GM12878 (cell line): ENCODE results near the gene S100A12. TPM values are rescaled to one million over a fixed set of nuclear protein-coding genes. Genes with fewer than 3 reads are reported as not detected.
A peak's percentile ranks its signal among the peaks of the same experiment; 100 is the strongest.

Experiments
- ATAC-seq: fragments of 200-7000 bp; cut with Tn5 transposase; 3 replicates; pipeline ENCODE4 v1.9.1; 2020; ENCODE audit warnings: mild to moderate bottlenecking, moderate library complexity
- BruUV-seq: library from RNA; stranded (reverse); fragments of 400-500 nt; replicated peaks from 2 replicates; lab custom pipeline; 2021; lab: Mats Ljungman, UMichigan
- CTCF ChIA-PET: fragments of 300-600 bp; sonication (Branson Sonifier 250); formaldehyde crosslinking; extraction: SDS; loops from one replicate; lab custom pipeline; 2021; ENCODE audit warnings: inconsistent platforms; lab: Yijun Ruan, JAX
- POLR2A ChIA-PET: fragments of 350-600 bp; formaldehyde crosslinking; extraction: SDS; loops from one replicate; lab custom pipeline; 2021; ENCODE audit warnings: inconsistent platforms; lab: Charles Lee
- RAD21 ChIA-PET: fragments of 300-600 bp; sonication (Branson Sonifier 250); formaldehyde crosslinking; loops from one replicate; lab custom pipeline; 2023; ENCODE audit warnings: antibody characterized with exemption; ENCODE audit not compliant: unreplicated experiment; lab: Charles Lee
- SMC1A ChIA-PET: fragments of 300-600 bp; sonication (Branson Sonifier 250); formaldehyde crosslinking; loops from one replicate; lab custom pipeline; 2023; ENCODE audit not compliant: unreplicated experiment, uncharacterized antibody; lab: Charles Lee
- DNase-seq: peaks from one replicate; pipeline ENCODE4 v3.0.0-alpha.2; 2011; ENCODE audit warnings: low read depth, low spot score
- FAIRE-seq: peaks from 3 replicates; lab custom pipeline; 2011; peaks lifted over from hg19 to GRCh38; lab: Jason Lieb, UNC
- H2AFZ ChIP-seq: 2 replicates; pipeline ENCODE4 v1.6.0; 2011; ENCODE audit warnings: low read depth, low read length, control low read depth; ENCODE audit not compliant: control insufficient read depth
- H3K27ac ChIP-seq: 2 replicates; pipeline ENCODE4 v1.5.1; 2011; ENCODE audit warnings: control low read depth; ENCODE audit not compliant: control insufficient read depth, insufficient read depth
- H3K27me3 ChIP-seq, 2 experiments: replicated peaks in 1 of 2; 2 replicates each; pipeline versions ENCODE4 v1.6.0 to v1.6.1; 2011; ENCODE audit warnings: low read length in 1 of 2; ENCODE audit not compliant: control insufficient read depth in 2 of 2, insufficient read depth in 2 of 2
- H3K36me3 ChIP-seq, 2 experiments: 2 replicates each; pipeline ENCODE4 v1.5.1; 2011; ENCODE audit warnings: low read length in 1 of 2; ENCODE audit not compliant: control insufficient read depth in 2 of 2, insufficient read depth in 2 of 2
- H3K4me1 ChIP-seq: 2 replicates; pipeline ENCODE4 v1.6.1; 2011; ENCODE audit warnings: mild to moderate bottlenecking, low read length, moderate library complexity, mixed read lengths; ENCODE audit not compliant: control insufficient read depth, insufficient read depth
- H3K4me2 ChIP-seq: 2 replicates; pipeline ENCODE4 v1.6.0; 2011; ENCODE audit warnings: control low read depth; ENCODE audit not compliant: control insufficient read depth, insufficient read depth
- H3K4me3 ChIP-seq: fragments of 200-600 bp; sonication (generic); 2 replicates; pipeline ENCODE4 v1.5.1; 2016
- H3K79me2 ChIP-seq: 2 replicates; pipeline ENCODE4 v1.6.0; 2011; ENCODE audit warnings: low read length; ENCODE audit not compliant: control insufficient read depth, insufficient read depth
- H3K9ac ChIP-seq: 2 replicates; pipeline ENCODE4 v1.8.0; 2011; ENCODE audit warnings: low read length, control low read depth, mixed read lengths; ENCODE audit not compliant: control insufficient read depth, insufficient read depth
- H3K9me3 ChIP-seq: replicated peaks from 3 replicates; pipeline ENCODE4 v1.5.1; 2011; ENCODE audit warnings: mild to moderate bottlenecking, low read length; ENCODE audit not compliant: control insufficient read depth, insufficient read depth
- H4K20me1 ChIP-seq: 2 replicates; pipeline ENCODE4 v1.6.0; 2011; ENCODE audit not compliant: control insufficient read depth, insufficient read depth
- BCL3 ChIP-seq: IDR thresholded peaks from 2 replicates; pipeline ENCODE4 v1.6.1; 2011; ENCODE audit warnings: borderline replicate concordance, low read depth, mild to moderate bottlenecking, moderate library complexity, low read length; ENCODE audit not compliant: insufficient read depth, poor library complexity, severe bottlenecking
- BRCA1 ChIP-seq: IDR thresholded peaks from 2 replicates; pipeline ENCODE4 v1.6.1; 2011; ENCODE audit warnings: low read depth, low read length, improper control_type of control experiment
- MYB ChIP-seq: fragments of 150-350 bp; IDR thresholded peaks from 2 replicates; pipeline ENCODE4 v1.6.1; 2014; ENCODE audit warnings: mild to moderate bottlenecking, low read depth, low read length, borderline replicate concordance
- NFYA ChIP-seq: IDR thresholded peaks from 2 replicates; pipeline ENCODE4 v1.6.1; 2011; ENCODE audit warnings: low read depth, mild to moderate bottlenecking, low read length, improper control_type of control experiment, borderline replicate concordance
- NR2C1 ChIP-seq: fragments of 450-650 bp; IDR thresholded peaks from 2 replicates; pipeline ENCODE4 v1.6.1; 2017; ENCODE audit warnings: antibody characterized with exemption, mild to moderate bottlenecking, moderate library complexity
- NRF1 ChIP-seq: conservative IDR thresholded peaks from 2 replicates; pipeline ENCODE4 v1.6.1; 2011; ENCODE audit warnings: mild to moderate bottlenecking, low read depth, low read length, improper control_type of control experiment
- ZNF592 ChIP-seq: fragments of 450-650 bp; IDR thresholded peaks from 2 replicates; pipeline ENCODE4 v1.6.1; 2017; ENCODE audit warnings: mild to moderate bottlenecking, moderate library complexity
- WGBS: methylation state at CpG from one replicate; pipeline ENCODE4 v1.1.6; 2016; ENCODE audit warnings: low lambda C conversion rate; ENCODE audit not compliant: insufficient replicate concordance, insufficient coverage; ENCODE audit errors: missing lambda C conversion rate; 5-methylcytosine and 5-hydroxymethylcytosine counted together
- in situ Hi-C: fragments of 300-500 bp; cut with MboI; formaldehyde crosslinking; loops from 9 replicates; pipeline ENCODE4 v1.14.3; 2018; ENCODE audit warnings: mixed read lengths
- intact Hi-C: fragments of 100-400 bp; cut with micrococcal nuclease; formaldehyde crosslinking; loops from one replicate; pipeline ENCODE4 v1.14.2; 2022; ENCODE audit not compliant: unreplicated experiment
- polyA plus RNA-seq, 11 experiments: library from polyadenylated mRNA; depleted of rRNA in 4 of 11; unstranded in 6 of 11; stranded (reverse) in 5 of 11; fragments of >200 nt; fragmentation: Nextera tagmentation in 4 of 11; fragmentation: Illumina TruSeq in 1 of 11; extraction: Ambion mirVana in 4 of 11; extraction: Trizol in 1 of 11; gene quantifications; 1 replicate in 1 of 11; 2 replicates in 10 of 11; pipeline versions ENCODE4 v1.2.1 to v1.2.3, GENCODE V29; 2011 to 2016; ENCODE audit warnings: inconsistent platforms in 2 of 11, missing spikeins in 2 of 11, low read depth in 1 of 11
- total RNA-seq, 4 experiments: library from RNA; depleted of rRNA in 3 of 4; stranded (reverse); fragments of >200 nt in 3 of 4; fragmentation: Illumina TruSeq in 1 of 4; extraction: Trizol in 1 of 4; gene quantifications; 2 replicates each; pipeline versions ENCODE4 v1.2.1 to v1.2.3, GENCODE V29; 2013 to 2021
- TF ChIP-seq, protein P1 (sequence below): IDR thresholded peaks from 2 replicates; pipeline ENCODE4 v1.6.1; 2011; ENCODE audit warnings: borderline replicate concordance, low read depth, mild to moderate bottlenecking, moderate library complexity, mixed read lengths, low read length; ENCODE audit not compliant: insufficient read depth; ENCODE audit errors: extremely low read length

Gene S100A12
- total and polyA plus RNA-seq, 10 of the 15 experiments (the other 5 are each of a cell fraction or from before 2014, with no cell fraction given): not detected

DNA sequence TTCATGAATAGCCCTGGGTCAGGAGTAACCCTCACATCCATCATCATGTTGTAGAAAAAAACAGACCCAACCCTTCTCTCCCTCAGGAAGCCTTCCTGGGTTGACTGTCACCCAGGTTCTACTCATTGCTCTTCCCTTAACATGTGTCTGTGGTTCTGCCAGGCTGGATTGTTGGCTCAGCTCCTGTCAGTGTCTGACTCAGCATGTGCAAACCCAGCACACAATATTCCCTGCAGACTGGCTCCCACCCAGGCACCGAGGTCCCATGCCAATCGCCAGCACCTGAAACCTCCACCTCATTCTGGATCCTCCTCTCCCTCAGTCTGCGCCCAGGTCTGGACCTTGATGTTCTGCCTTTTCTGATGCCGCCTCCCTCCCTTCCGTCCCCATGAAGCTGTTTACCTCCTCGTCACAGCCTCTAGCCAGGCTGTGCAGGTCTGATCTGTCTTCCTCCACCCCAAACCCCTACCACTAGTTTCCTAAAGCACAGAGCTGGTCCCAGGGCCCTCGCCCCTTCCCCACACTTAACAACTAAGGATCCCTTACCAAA is 19.8 kb upstream of the S100A12 start:
- no peak overlapping the region for H3K4me2 ChIP-seq
- FAIRE-seq: no peak
- CTCF ChIA-PET: interaction anchor here (1.0 kb wide), 1 partner anchor 10 kb away, joined by 5 read pairs; no protein-coding TSS in a partner anchor

More for the DNA sequence above, 19.8 kb upstream of the S100A12 start:
- Histone ChIP-seq H4K20me1 (no peaks in the 10 kb centered on the region), H2AFZ (no peak overlapping the region), H3K4me1 (no peaks in the 10 kb centered on the region), H3K79me2 (no peaks in the 10 kb centered on the region), H3K4me3 (no peak overlapping the region), H3K9ac (no peak overlapping the region), H3K27me3 (peaks cover 2 to 3% of the 10 kb centered on the region in 2 experiments; a peak in 3 of 4 replicates), H3K36me3 (no peaks in the 10 kb centered on the region), H3K27ac (no peak overlapping the region), H3K9me3 (no peaks in the 10 kb centered on the region)
- TF ChIP-seq NRF1 (no peak), BCL3 (peak; percentile 72), MYB (no peak), BRCA1 (no peak), NR2C1 (no peak), NFYA (no peak), ZNF592 (no peak)
- TF ChIP-seq, protein P1, sequence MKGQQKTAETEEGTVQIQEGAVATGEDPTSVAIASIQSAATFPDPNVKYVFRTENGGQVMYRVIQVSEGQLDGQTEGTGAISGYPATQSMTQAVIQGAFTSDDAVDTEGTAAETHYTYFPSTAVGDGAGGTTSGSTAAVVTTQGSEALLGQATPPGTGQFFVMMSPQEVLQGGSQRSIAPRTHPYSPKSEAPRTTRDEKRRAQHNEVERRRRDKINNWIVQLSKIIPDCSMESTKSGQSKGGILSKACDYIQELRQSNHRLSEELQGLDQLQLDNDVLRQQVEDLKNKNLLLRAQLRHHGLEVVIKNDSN: no peak
- 11% methylated on average over 6 of the region's 7 CpGs for WGBS
- ChIA-PET POLR2A (no interaction called here), SMC1A (no interaction called here), RAD21 (no interaction called here)
- no peak for ATAC-seq
- intact Hi-C loops: no loop called here
- no peak for DNase-seq
- in situ Hi-C loops: no loop called here
- no TSS peak for BruUV-seq
